HL-60 (cell line): ENCODE data around the gene AGAP1.

Experiments used
- DNase-seq, 2 experiments: peaks; one replicate each; pipeline ENCODE4 v3.0.0-alpha.2; 2010 to 2020; ENCODE audit warnings: low read depth in 1 of 2, low spot score in 1 of 2
- H3K27ac ChIP-seq: fragments of 250-450 bp; sonication (Bioruptor Pico); replicated peaks from 2 replicates; pipeline ENCODE4 v1.5.1; 2020; ENCODE audit warnings: mild to moderate bottlenecking, moderate library complexity
- H3K27me3 ChIP-seq: fragments of 250-450 bp; sonication (Bioruptor Pico); 2 replicates; pipeline ENCODE4 v1.5.1; 2021; ENCODE audit warnings: mild to moderate bottlenecking, moderate library complexity; ENCODE audit not compliant: insufficient read depth, poor library complexity, severe bottlenecking
- H3K4me3 ChIP-seq: replicated peaks from 2 replicates; pipeline ENCODE4 v1.5.1; 2011; ENCODE audit warnings: mild to moderate bottlenecking, control low read depth, low read length; ENCODE audit not compliant: insufficient read depth
- CTCF ChIP-seq: IDR thresholded peaks from one replicate; pipeline ENCODE4 v1.5.1; 2011; ENCODE audit warnings: low read length, control low read depth, inconsistent platforms; ENCODE audit not compliant: insufficient read depth
- GABPA ChIP-seq: IDR thresholded peaks from 2 replicates; pipeline ENCODE4 v1.6.1; 2012; ENCODE audit warnings: low read depth
- POLR2AphosphoS5 ChIP-seq: IDR thresholded peaks from 2 replicates; pipeline ENCODE4 v1.6.1; 2012; ENCODE audit warnings: low read depth
- REST ChIP-seq: IDR thresholded peaks from 2 replicates; pipeline ENCODE4 v1.6.1; 2012; ENCODE audit warnings: low read depth; ENCODE audit not compliant: insufficient replicate concordance
- SPI1 ChIP-seq: IDR thresholded peaks from 2 replicates; pipeline ENCODE4 v1.6.1; 2012; ENCODE audit warnings: low read depth, mild to moderate bottlenecking, borderline replicate concordance

The AGAP1 gene

GRCh38 chr2:236173729-236174607 lies 680.1 kb downstream of the AGAP1 start:
- TF ChIP-seq REST, result no peak
- TF ChIP-seq SPI1, result no peak
- no peak for TF ChIP-seq POLR2AphosphoS5
- no peak for TF ChIP-seq GABPA
- no peak overlapping the region for H3K4me3 ChIP-seq
- H3K27me3 ChIP-seq, result peaks cover 52% of the 10 kb centered on the region
- H3K27ac ChIP-seq, result no peak overlapping the region
- DNase-seq, result no peak

- H3K27me3 ChIP-seq, result peaks cover 46% of the 10 kb centered on the region
- TF ChIP-seq POLR2AphosphoS5 (no peak), GABPA (no peak), SPI1 (no peak), REST (no peak), CTCF (no peak)
- no peak overlapping the region for H3K27ac ChIP-seq
- no peak for DNase-seq
- no peak overlapping the region for H3K4me3 ChIP-seq
Observed at GRCh38 chr2:236175548-236176150, 681.8 kb downstream of the AGAP1 start.

- Histone ChIP-seq H3K4me3 (no peak overlapping the region), H3K27me3 (peaks cover 39% of the 10 kb centered on the region), H3K27ac (no peak overlapping the region)
- TF ChIP-seq SPI1 (no peak), CTCF (peak; percentile 11)
- peak in 1 of 2 experiments; percentile 4 for DNase-seq
Observed at GRCh38 chr2:236176417-236176816, 682.6 kb downstream of the AGAP1 start.

GRCh38 chr2:236176951-236177350 lies 683.1 kb downstream of the AGAP1 start:
- Histone ChIP-seq H3K4me3 (no peak overlapping the region), H3K27ac (no peak overlapping the region), H3K27me3 (peaks cover 35% of the 10 kb centered on the region)
- DNase-seq, result no peak
- no peak for TF ChIP-seq REST
- TF ChIP-seq POLR2AphosphoS5, result no peak
- TF ChIP-seq CTCF, result no peak
